ENCODE data around the gene CACNB2.

Gene CACNB2

DNA sequence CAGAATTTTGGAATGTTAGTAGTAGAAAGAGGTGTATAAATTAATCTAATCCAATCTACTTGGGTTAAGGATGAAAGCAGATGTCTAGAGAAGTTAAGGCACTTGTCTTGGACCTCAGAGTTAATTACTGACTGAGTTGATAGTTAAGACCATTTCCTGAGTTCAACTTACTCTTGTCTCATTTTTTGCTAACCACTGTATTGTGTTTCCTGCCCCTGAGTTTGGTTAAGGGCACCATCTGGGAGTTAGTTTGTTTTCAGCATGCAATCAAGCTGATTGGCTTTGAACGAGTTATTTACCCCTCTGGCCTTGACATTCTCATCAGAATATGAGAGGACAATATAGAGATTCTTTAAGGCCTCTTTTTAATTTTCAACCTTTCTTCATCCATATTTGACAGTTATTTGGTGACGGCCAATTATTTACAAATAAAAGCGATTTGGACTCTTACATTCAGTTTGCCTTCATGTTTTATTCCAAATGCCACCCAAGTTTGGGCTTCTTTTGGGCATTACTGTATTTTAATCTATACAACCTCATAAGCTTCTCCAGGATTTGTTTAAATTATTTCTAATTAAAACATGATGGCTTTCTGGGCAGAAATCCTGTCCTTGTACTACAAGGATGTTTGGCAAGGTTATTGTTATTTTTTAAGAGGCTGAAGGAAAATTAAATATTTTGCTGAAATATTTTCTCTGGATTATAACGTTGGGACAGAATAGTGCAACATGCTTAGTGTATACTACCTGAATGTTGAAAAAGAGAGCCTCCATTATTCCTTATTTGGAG is 225.0 kb downstream of the CACNB2 start:
- Histone ChIP-seq H3K36me3 (no peaks in the 10 kb centered on the region), H3K27ac (no peak overlapping the region), H3K9me3 (no peaks in the 10 kb centered on the region), H3K27me3 (no peaks in the 10 kb centered on the region), H3K4me1 (ENCODE audit: control insufficient read depth in 1 of 2, insufficient read depth in 1 of 2, low read depth in 1 of 2, low read length in 1 of 2) (no peaks in the 10 kb centered on the region), H3K4me3 (ENCODE audit: low read depth in 1 of 2, low read length in 1 of 2) (no peak overlapping the region)
- TF ChIP-seq, protein P1, sequence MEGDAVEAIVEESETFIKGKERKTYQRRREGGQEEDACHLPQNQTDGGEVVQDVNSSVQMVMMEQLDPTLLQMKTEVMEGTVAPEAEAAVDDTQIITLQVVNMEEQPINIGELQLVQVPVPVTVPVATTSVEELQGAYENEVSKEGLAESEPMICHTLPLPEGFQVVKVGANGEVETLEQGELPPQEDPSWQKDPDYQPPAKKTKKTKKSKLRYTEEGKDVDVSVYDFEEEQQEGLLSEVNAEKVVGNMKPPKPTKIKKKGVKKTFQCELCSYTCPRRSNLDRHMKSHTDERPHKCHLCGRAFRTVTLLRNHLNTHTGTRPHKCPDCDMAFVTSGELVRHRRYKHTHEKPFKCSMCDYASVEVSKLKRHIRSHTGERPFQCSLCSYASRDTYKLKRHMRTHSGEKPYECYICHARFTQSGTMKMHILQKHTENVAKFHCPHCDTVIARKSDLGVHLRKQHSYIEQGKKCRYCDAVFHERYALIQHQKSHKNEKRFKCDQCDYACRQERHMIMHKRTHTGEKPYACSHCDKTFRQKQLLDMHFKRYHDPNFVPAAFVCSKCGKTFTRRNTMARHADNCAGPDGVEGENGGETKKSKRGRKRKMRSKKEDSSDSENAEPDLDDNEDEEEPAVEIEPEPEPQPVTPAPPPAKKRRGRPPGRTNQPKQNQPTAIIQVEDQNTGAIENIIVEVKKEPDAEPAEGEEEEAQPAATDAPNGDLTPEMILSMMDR (IDR thresholded peaks at IDR 0.05) = no peak

DNA sequence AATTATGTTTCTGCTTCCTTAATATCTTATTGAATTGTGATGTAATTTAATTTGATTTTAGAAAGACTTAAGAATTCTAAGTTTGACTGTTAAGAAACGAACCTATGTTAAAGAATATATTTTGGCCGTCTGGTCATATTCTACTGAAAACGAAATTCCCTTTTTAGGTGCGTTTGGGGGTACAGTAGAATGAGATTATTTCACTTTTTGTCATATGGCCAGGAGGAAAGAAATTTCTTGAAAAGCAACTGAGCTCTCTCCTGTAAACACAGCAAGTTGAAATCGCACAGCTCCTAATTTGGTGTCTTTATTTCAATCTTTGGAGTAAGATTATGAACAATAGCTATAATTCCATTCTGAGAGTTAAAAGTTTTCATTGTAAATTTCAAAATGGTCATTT is 227.6 kb downstream of the CACNB2 start:
- Histone ChIP-seq H3K27me3 (no peaks in the 10 kb centered on the region), H3K4me3 (ENCODE audit: low read depth in 1 of 2, low read length in 1 of 2) (no peak overlapping the region), H3K27ac (no peak overlapping the region), H3K4me1 (ENCODE audit: control insufficient read depth in 1 of 2, insufficient read depth in 1 of 2, low read depth in 1 of 2, low read length in 1 of 2) (no peaks in the 10 kb centered on the region), H3K36me3 (no peaks in the 10 kb centered on the region), H3K9me3 (no peaks in the 10 kb centered on the region)
- TF ChIP-seq, protein P1 (IDR thresholded peaks at IDR 0.05) = no peak

DNA sequence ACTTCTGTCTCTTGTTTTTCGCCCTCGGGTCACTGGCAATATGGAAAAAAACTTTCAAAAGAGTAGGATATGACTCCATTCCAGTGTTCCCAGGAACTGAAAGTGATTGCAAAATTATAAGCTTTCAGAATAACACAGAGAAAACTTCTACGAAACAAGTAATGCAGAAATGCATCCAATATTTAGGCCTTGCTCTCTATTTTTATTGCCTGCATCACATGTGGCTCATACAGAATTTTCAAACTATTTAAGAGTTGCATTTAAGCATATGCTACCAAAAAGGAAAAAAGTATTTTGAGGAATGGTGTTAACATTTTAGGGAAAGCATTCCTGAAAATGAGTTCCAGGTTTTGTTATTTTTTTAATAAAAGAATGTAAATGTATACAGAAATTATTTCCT is 228.0 kb downstream of the CACNB2 start:
- TF ChIP-seq, protein P1 (IDR thresholded peaks at IDR 0.05) = no peak
- H3K9me3 ChIP-seq = no peaks in the 10 kb centered on the region
- H3K36me3 ChIP-seq = no peaks in the 10 kb centered on the region
- H3K4me3 ChIP-seq (ENCODE audit: low read depth in 1 of 2, low read length in 1 of 2) = no peak overlapping the region
- H3K27ac ChIP-seq = no peak overlapping the region
- no peaks in the 10 kb centered on the region for H3K27me3 ChIP-seq
- no peaks in the 10 kb centered on the region for H3K4me1 ChIP-seq (ENCODE audit: control insufficient read depth in 1 of 2, insufficient read depth in 1 of 2, low read depth in 1 of 2, low read length in 1 of 2)

DNA sequence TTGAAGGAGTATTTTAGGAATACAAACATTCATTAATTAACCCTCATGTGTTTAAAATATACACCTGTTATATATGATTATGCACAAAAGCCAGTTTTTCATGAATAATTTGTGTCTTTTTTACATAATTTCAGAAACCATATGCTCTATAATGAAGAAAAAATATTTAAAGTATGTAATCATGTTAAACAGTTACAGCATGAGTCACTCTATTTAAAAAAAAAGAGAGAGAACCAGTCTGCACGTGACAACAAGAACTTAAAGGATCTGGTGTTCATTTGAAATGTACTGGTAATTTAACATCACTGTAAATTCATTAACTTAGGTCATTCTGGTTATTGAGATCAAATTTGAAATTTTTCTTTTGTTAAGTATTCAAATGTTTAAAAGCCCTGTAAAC is 228.5 kb downstream of the CACNB2 start:
- TF ChIP-seq, protein P1 (IDR thresholded peaks at IDR 0.05) = no peak
- no peaks in the 10 kb centered on the region for H3K4me1 ChIP-seq (ENCODE audit: control insufficient read depth in 1 of 2, insufficient read depth in 1 of 2, low read depth in 1 of 2, low read length in 1 of 2)
- no peaks in the 10 kb centered on the region for H3K27me3 ChIP-seq
- no peaks in the 10 kb centered on the region for H3K9me3 ChIP-seq
- no peaks in the 10 kb centered on the region for H3K36me3 ChIP-seq
- no peak overlapping the region for H3K4me3 ChIP-seq (ENCODE audit: low read depth in 1 of 2, low read length in 1 of 2)
- no peak overlapping the region for H3K27ac ChIP-seq

DNA sequence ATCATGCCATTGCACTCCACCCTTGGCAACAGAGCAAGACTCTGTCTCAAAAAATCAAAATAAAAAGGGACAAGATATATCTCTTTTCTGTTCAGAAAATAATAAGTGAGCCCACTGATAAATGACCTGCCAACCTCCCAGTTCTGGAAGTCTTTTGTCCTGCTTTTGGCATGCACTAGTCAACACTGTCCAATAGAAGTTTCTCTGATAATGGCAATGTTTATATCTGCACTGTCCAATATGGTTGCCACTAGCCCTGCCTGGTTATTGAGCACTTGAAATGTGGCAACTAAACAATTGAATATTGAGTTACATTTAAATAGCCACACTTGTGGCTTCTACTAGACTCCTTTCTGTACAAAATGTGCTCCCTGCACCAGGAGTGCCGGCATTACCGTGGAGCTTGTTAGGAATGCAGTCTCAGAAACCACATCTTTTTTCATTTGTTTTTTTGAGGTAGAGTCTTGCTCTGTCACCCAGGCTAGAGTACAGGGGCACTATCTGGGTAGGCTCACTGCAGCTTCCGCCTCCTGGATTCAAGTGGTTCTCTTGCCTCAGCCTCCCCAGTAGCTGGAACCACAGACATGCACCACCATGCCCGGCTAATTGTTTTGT is 229.7 kb downstream of the CACNB2 start:
- no peaks in the 10 kb centered on the region for H3K4me1 ChIP-seq (ENCODE audit: control insufficient read depth in 1 of 2, insufficient read depth in 1 of 2, low read depth in 1 of 2, low read length in 1 of 2)
- no peaks in the 10 kb centered on the region for H3K36me3 ChIP-seq
- no peak overlapping the region for H3K27ac ChIP-seq
- TF ChIP-seq, protein P1 (IDR thresholded peaks at IDR 0.05) = no peak
- H3K9me3 ChIP-seq = no peaks in the 10 kb centered on the region
- no peak overlapping the region for H3K4me3 ChIP-seq (ENCODE audit: low read depth in 1 of 2, low read length in 1 of 2)
- no peaks in the 10 kb centered on the region for H3K27me3 ChIP-seq
